ENCODE data around the gene AGMO. TPM values are rescaled to one million over a fixed set of nuclear protein-coding genes. Genes with fewer than 3 reads are reported as not detected.

Gene AGMO
- total and polyA plus RNA-seq, 2 experiments from 2014 or later, result 0.42 to 0.55 TPM

GRCh38 chr7:15368653-15369052, 193.2 kb downstream of the AGMO start:
- Mint-ChIP-seq H3K9me3 (no peaks in the 10 kb centered on the region; the same call in 2 of the 3 replicates), H3K36me3 (ENCODE audit: low read depth) (no peaks in the 10 kb centered on the region), H3K4me1 (no peaks in the 10 kb centered on the region)

More at GRCh38 chr7:15368653-15369052, 193.2 kb downstream of the AGMO start:
- H3K27me3 Mint-ChIP-seq (ENCODE audit: insufficient read depth, low read depth, poor library complexity), result no peaks in the 10 kb centered on the region
- Histone ChIP-seq H3K79me2 (replicated peaks; ENCODE audit: insufficient read depth) (no peaks in the 10 kb centered on the region), H3K9me2 (ENCODE audit: insufficient read depth) (no peaks in the 10 kb centered on the region), H3F3A (replicated peaks; ENCODE audit: low read depth) (no peaks in the 10 kb centered on the region), H3K27ac (ENCODE audit: low read depth) (no peak overlapping the region), H2AFZ (no peak overlapping the region), H3K4me3 (no peak overlapping the region), H3K27me3 (ENCODE audit: insufficient read depth) (no peaks in the 10 kb centered on the region), H3K36me3 (ENCODE audit: insufficient read depth) (no peaks in the 10 kb centered on the region), H3K4me1 (ENCODE audit: insufficient read depth) (no peaks in the 10 kb centered on the region), H4K20me1 (replicated peaks; ENCODE audit: insufficient read depth) (no peaks in the 10 kb centered on the region), H3K4me2 (no peak overlapping the region)
- no peak for TF ChIP-seq POLR2AphosphoS5 (IDR thresholded peaks at IDR 0.05; ENCODE audit: low read depth)
- TF ChIP-seq CTCF (conservative IDR thresholded peaks at IDR 0.05; ENCODE audit: low read depth in 2 of 2), result no peak
- TF ChIP-seq ZNF331 (CRISPR knock-in tag; IDR thresholded peaks at IDR 0.05; ENCODE audit: low read depth), result no peak
- TF ChIP-seq CREB1 (CRISPR knock-in tag; IDR thresholded peaks at IDR 0.05; ENCODE audit: low read depth), result no peak
- TF ChIP-seq NANOG (IDR thresholded peaks at IDR 0.05; ENCODE audit: borderline replicate concordance), result no peak
- TF ChIP-seq, protein P1, sequence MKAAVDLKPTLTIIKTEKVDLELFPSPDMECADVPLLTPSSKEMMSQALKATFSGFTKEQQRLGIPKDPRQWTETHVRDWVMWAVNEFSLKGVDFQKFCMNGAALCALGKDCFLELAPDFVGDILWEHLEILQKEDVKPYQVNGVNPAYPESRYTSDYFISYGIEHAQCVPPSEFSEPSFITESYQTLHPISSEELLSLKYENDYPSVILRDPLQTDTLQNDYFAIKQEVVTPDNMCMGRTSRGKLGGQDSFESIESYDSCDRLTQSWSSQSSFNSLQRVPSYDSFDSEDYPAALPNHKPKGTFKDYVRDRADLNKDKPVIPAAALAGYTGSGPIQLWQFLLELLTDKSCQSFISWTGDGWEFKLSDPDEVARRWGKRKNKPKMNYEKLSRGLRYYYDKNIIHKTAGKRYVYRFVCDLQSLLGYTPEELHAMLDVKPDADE (IDR thresholded peaks at IDR 0.05), result no peak
- no peak for TF ChIP-seq REST (IDR thresholded peaks at IDR 0.05; ENCODE audit: unreplicated experiment)
- no peak for TF ChIP-seq JUNB (IDR thresholded peaks at IDR 0.05; ENCODE audit: unreplicated experiment)
- no peak for TF ChIP-seq STAT1 (IDR thresholded peaks at IDR 0.05; ENCODE audit: unreplicated experiment)
- TF ChIP-seq EZH2 (IDR thresholded peaks at IDR 0.05; ENCODE audit: low read depth, unreplicated experiment), result no peak
- no peak for TF ChIP-seq ZNF114 (CRISPR knock-in tag; IDR thresholded peaks at IDR 0.05)
- no peak for TF ChIP-seq EZH2phosphoT487 (IDR thresholded peaks at IDR 0.05; ENCODE audit: unreplicated experiment)
- TF ChIP-seq, protein P2, sequence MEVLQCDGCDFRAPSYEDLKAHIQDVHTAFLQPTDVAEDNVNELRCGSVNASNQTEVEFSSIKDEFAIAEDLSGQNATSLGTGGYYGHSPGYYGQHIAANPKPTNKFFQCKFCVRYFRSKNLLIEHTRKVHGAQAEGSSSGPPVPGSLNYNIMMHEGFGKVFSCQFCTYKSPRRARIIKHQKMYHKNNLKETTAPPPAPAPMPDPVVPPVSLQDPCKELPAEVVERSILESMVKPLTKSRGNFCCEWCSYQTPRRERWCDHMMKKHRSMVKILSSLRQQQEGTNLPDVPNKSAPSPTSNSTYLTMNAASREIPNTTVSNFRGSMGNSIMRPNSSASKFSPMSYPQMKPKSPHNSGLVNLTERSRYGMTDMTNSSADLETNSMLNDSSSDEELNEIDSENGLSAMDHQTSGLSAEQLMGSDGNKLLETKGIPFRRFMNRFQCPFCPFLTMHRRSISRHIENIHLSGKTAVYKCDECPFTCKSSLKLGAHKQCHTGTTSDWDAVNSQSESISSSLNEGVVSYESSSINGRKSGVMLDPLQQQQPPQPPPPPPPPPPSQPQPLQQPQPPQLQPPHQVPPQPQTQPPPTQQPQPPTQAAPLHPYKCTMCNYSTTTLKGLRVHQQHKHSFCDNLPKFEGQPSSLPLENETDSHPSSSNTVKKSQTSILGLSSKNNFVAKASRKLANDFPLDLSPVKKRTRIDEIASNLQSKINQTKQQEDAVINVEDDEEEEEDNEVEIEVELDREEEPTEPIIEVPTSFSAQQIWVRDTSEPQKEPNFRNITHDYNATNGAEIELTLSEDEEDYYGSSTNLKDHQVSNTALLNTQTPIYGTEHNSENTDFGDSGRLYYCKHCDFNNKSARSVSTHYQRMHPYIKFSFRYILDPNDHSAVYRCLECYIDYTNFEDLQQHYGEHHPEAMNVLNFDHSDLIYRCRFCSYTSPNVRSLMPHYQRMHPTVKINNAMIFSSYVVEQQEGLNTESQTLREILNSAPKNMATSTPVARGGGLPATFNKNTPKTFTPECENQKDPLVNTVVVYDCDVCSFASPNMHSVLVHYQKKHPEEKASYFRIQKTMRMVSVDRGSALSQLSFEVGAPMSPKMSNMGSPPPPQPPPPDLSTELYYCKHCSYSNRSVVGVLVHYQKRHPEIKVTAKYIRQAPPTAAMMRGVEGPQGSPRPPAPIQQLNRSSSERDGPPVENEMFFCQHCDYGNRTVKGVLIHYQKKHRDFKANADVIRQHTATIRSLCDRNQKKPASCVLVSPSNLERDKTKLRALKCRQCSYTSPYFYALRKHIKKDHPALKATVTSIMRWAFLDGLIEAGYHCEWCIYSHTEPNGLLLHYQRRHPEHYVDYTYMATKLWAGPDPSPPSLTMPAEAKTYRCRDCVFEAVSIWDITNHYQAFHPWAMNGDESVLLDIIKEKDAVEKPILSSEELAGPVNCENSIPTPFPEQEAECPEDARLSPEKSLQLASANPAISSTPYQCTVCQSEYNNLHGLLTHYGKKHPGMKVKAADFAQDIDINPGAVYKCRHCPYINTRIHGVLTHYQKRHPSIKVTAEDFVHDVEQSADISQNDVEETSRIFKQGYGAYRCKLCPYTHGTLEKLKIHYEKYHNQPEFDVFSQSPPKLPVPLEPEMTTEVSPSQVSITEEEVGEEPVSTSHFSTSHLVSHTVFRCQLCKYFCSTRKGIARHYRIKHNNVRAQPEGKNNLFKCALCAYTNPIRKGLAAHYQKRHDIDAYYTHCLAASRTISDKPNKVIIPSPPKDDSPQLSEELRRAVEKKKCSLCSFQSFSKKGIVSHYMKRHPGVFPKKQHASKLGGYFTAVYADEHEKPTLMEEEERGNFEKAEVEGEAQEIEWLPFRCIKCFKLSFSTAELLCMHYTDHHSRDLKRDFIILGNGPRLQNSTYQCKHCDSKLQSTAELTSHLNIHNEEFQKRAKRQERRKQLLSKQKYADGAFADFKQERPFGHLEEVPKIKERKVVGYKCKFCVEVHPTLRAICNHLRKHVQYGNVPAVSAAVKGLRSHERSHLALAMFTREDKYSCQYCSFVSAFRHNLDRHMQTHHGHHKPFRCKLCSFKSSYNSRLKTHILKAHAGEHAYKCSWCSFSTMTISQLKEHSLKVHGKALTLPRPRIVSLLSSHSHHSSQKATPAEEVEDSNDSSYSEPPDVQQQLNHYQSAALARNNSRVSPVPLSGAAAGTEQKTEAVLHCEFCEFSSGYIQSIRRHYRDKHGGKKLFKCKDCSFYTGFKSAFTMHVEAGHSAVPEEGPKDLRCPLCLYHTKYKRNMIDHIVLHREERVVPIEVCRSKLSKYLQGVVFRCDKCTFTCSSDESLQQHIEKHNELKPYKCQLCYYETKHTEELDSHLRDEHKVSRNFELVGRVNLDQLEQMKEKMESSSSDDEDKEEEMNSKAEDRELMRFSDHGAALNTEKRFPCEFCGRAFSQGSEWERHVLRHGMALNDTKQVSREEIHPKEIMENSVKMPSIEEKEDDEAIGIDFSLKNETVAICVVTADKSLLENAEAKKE (CRISPR knock-in tag; IDR thresholded peaks at IDR 0.05), result no peak
- H3K27ac Mint-ChIP-seq, result no peak overlapping the region
- ATAC-seq (no peak), DNase-seq (ENCODE audit: low spot score) (no peak)
- H3K4me3 Mint-ChIP-seq, result no peak overlapping the region
